ENCODE results near the gene RBM26.
A peak's percentile ranks its signal among the peaks of the same experiment; 100 is the strongest.

Gene RBM26

DNA sequence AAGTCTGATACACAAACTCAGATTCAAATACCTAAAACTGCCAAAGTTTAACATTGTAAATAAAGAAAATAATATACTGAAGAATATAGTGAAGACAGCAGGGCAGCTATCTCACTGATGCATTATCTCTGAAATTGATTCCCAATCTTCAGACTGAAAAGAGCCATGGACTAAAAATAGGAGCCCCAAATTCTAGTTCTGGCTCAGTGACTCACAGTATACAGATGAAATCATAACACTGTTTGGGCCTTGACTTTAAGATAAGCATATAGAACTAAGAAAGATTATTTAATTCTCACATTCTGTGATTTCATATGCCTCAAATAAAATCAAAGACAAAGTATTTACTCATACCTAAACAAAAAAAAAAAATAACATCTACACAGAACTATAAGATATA, 53.9 kb downstream of the RBM26 start:
- TF ChIP-seq GATA2 (IDR thresholded peaks at IDR 0.05; ENCODE audit: low read depth, low read length) (no peak), GATA3 (IDR thresholded peaks at IDR 0.05; ENCODE audit: low read depth, low read length) (no peak)

DNA sequence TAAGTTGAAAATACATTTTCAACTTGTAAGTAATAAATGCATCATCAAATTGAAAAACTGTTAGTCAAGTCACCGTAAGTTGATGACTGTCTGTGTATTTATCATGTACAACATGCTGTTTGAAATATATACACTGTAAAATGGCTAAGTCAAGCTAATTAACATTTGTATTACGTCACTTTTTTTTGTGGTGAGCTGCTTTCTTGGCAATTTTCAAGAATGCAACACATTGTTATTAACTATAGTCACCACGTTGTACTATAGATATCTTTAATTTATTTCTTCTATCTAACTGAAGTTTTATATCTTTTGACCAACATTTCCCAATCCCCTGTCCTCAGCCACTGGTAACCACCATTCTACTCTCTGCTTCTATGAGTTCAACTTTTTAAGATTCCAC, 57.0 kb downstream of the RBM26 start:
- TF ChIP-seq GATA3 (IDR thresholded peaks at IDR 0.05; ENCODE audit: low read depth, low read length), result no peak
- TF ChIP-seq GATA2 (IDR thresholded peaks at IDR 0.05; ENCODE audit: low read depth, low read length), result no peak

DNA sequence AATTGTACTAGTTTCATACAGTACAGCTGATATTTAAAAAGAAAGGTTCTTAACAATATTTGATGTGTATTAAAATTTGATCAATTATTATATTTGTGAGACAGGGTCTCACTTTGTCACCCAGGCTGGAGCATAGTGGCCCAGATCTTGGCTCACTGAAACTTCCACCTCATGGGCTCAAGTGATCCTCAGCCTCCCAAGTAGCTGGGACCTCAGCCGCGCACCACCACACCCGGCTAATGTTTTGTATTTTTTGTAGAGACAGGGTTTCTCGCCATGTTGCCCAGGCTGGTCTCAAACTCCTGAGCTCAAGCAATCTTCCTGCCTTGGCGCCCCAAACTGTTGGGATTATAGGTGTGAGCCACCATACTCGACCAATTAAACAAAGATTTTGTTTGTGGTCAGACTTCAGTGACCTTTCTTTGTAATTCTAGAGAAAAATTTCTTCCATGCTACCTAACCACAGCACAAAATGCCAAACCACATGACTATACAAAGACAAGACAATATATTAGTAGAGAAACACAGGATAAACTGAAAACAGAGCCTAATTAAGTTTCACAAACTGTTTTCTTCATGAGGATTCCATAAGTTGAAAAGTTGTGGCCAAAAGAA, 59.6 kb downstream of the RBM26 start:
- TF ChIP-seq GATA3 (IDR thresholded peaks at IDR 0.05; ENCODE audit: low read depth, low read length), result no peak
- no peak for TF ChIP-seq GATA2 (IDR thresholded peaks at IDR 0.05; ENCODE audit: low read depth, low read length)

DNA sequence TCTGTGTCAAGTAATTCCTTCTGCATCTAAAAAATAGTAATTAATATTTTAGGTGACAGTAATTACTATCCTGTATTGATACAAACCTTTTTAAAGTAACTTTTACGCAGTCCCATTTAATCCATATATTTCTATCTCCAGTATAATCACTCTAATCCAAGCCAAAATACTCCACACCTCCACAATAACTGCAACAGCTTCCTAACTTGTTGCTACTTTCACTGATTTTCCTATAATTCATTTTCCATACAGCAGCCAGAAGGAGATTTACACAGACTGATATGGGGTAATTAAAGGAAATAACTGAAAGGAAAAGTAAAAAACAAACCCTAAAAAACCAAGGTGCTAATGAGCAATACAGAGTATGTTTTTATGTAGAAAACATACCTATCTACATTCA, 64.9 kb downstream of the RBM26 start:
- TF ChIP-seq GATA2 (IDR thresholded peaks at IDR 0.05; ENCODE audit: low read depth, low read length), result no peak
- TF ChIP-seq GATA3 (IDR thresholded peaks at IDR 0.05; ENCODE audit: low read depth, low read length), result no peak

DNA sequence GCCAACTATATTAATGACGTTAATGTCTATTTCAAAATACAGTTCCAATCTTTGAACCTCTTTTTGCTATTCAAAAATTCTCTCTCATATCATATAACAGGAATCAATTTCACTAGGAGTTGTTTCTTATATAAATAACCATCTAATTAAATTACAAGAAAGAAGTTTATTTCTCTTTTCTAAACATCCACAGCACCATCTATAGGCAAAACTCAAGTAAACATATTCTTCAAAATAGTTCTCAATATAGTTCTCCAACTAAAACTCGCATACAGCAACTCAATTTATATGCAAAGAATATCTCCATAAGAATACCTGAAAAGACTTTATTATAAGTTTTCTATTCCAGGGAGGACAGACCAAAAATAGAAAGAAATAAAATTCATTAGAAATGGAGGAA, 65.6 kb downstream of the RBM26 start:
- no peak for TF ChIP-seq GATA2 (IDR thresholded peaks at IDR 0.05; ENCODE audit: low read depth, low read length)
- no peak for TF ChIP-seq GATA3 (IDR thresholded peaks at IDR 0.05; ENCODE audit: low read depth, low read length)

DNA sequence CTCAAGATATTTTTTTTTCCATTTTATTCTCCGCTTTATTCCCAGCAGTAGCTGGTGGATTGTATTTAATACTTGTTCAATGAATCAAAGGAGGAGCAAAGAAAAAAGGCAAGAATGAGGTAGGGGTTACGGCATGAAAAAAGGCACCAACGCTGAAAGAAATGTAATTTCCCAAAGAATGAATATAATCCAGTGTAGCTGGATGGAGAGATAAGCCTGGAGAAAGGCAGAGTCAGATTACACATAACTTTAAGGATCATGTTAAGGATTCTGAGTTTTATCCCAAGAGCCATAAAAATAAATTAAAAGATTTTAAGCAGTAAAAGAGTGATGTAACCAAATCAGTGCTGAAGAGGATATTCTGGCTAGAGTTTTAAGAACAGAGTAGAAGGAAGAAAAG, 67.7 kb downstream of the RBM26 start:
- no peak for TF ChIP-seq GATA3 (IDR thresholded peaks at IDR 0.05; ENCODE audit: low read depth, low read length)
- no peak for TF ChIP-seq GATA2 (IDR thresholded peaks at IDR 0.05; ENCODE audit: low read depth, low read length)

DNA sequence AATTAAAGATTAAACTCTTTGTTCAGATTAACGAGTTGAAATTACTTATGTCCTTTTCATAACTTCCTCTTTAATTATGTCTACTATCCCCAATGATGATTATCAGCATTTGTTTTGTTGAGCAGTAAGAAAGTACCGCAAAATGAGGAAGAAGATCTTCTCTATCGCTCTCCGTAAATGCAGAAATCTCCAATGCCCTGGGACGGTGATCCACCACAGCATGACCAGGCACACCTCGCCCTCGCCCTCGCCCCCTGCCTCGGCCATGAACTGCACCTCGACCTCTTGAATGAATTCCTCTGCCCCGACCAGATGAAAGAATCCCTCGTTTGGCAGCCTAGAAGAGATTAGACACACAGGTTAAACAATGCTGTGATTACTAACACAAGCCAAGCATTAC, 69.1 kb downstream of the RBM26 start:
- TF ChIP-seq GATA3 (IDR thresholded peaks at IDR 0.05; ENCODE audit: low read depth, low read length), result no peak
- no peak for TF ChIP-seq GATA2 (IDR thresholded peaks at IDR 0.05; ENCODE audit: low read depth, low read length)

DNA sequence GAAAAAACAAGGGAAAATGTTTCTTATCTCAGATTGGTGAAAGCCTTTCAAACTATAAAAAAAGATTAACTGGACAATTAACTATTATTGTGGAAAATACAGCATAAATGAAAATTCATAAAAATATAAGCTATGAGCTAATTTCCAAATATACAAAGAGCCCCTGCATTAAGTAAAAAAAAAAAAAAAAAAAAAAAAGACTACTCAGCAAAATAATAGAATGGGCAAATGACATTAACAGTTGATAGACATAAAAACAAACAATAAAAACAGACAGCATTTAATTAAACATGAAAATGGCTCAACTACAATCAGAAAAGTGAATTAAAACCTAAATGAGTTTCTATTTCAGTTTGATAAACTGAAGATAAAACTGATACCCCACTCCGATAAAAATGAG, 77.5 kb downstream of the RBM26 start:
- TF ChIP-seq GATA3 (IDR thresholded peaks at IDR 0.05; ENCODE audit: low read depth, low read length) (no peak), GATA2 (IDR thresholded peaks at IDR 0.05; ENCODE audit: low read depth, low read length) (no peak)

DNA sequence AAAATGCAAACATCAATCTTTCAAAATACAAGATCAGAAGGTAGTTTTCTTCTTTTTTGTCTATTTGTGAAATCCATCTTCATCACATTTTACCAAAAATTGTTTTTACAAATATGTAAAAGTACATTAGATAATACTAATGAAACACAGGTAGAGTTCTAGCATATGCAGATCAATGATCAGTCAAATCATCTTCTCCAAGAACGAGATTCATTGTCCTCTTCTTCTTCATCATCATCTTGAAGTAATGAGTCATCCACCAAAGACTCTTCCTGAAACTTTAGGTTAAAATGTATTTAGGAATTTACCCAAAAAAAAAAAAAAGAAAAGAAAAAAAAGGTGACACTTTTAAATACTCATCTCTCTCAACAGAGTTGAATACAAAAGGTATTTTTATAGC, 85.6 kb downstream of the RBM26 start:
- TF ChIP-seq GATA3 (IDR thresholded peaks at IDR 0.05; ENCODE audit: low read depth, low read length), result no peak
- TF ChIP-seq GATA2 (IDR thresholded peaks at IDR 0.05; ENCODE audit: low read depth, low read length), result no peak

DNA sequence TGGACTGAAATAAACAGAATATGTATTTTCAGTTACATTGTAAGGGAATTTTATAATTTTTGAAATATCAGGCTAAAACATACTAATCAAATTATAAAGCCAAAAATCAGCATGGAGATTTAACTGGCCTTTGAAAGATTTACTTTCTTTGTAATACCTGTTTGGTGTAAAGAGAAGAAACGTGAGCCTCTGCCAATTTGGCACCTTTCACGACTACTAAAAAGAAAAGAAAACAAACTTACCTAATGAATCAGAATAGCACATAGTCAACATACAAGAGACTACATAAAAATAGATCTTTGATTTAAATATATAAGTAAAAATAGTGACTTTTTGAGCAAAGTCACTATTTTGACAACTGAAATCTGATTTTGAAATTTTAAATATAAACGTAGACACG, 87.4 kb downstream of the RBM26 start:
- TF ChIP-seq GATA2 (IDR thresholded peaks at IDR 0.05; ENCODE audit: low read depth, low read length) (no peak), GATA3 (IDR thresholded peaks at IDR 0.05; ENCODE audit: low read depth, low read length) (no peak)

DNA sequence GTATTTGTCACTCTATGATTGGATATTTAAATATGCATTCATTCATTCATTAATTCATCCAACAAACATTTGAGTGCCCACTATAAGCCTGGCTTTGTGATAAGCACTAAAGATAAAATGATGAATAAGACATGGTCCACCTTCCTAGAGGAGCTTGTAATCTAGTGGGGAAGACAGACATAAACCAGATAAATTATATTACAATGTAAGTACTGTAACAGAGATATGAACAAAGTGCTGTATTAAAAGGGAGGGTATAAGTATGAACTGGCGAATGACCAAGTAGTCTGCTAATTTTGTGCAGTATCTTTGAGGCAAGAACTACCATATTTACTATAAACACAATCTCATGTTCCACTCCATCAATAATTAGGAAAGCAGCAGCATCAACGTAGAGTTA, 88.2 kb downstream of the RBM26 start:
- TF ChIP-seq GATA3 (IDR thresholded peaks at IDR 0.05; ENCODE audit: low read depth, low read length), result peak; percentile 45; the same call in 1 of the 2 replicates
- no peak for TF ChIP-seq GATA2 (IDR thresholded peaks at IDR 0.05; ENCODE audit: low read depth, low read length)

DNA sequence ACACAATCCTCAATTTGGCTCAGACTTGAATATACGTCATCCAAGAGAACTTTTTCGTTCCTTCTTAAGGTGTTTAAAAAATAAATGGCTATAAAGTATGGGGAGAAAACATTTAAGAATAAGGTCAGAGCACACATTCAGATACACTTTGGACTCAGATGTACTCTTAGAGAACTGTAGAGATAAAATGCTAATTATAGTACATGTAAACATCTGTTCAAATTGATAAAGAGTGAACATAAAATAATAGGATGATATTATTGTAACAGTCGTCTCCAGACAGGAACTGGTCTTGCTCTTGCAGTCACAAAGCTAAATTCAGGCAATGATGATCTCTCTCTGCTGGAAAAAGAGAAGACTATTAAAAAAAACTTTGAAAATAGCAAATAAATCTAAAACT, 91.4 kb downstream of the RBM26 start:
- TF ChIP-seq GATA3 (IDR thresholded peaks at IDR 0.05; ENCODE audit: low read depth, low read length) (no peak), GATA2 (IDR thresholded peaks at IDR 0.05; ENCODE audit: low read depth, low read length) (no peak)

DNA sequence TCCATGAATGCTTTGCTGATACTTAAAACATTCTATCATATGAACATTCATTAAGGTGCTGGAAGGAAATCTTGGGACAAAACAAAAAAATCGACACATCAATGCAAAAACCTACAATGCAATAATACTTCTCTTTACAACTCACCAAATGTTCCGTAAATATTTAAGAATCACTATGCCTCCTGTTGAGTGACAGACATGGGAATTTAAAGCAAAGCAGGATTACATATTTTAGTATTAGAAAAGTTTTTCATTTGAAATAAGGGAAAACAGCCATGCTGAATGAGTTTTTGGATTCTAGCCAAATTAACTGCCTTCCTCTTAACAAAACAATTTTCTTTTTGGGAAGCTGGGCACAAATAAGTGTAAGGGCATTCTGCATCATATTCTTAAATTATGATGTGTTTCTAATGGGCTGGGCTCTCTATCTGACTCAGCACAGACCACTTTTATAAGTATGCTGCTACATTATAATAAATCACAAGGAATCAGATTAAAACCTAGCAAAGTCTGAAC, 93.7 kb downstream of the RBM26 start:
- no peak for TF ChIP-seq GATA2 (IDR thresholded peaks at IDR 0.05; ENCODE audit: low read depth, low read length)
- TF ChIP-seq GATA3 (IDR thresholded peaks at IDR 0.05; ENCODE audit: low read depth, low read length), result no peak

DNA sequence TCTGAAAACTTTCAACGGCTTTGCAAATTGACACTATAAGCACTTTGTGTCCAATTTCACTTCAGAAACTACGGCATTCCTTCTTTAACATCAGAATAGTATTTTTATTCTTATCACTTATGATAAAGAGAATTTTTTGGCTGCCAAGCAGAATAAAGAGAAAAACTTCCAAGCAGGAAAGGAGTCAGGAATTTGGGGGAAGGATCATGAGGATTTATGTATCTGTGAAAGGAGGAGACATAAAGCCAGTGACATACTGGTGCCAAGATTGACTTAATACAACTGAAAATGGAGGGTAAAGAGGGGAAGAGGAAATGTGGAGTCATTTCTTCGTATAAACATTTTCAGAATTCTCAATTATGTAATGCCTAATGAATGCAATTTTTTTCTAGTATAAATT, 94.7 kb downstream of the RBM26 start:
- TF ChIP-seq GATA3 (IDR thresholded peaks at IDR 0.05; ENCODE audit: low read depth, low read length) (no peak), GATA2 (IDR thresholded peaks at IDR 0.05; ENCODE audit: low read depth, low read length) (no peak)

DNA sequence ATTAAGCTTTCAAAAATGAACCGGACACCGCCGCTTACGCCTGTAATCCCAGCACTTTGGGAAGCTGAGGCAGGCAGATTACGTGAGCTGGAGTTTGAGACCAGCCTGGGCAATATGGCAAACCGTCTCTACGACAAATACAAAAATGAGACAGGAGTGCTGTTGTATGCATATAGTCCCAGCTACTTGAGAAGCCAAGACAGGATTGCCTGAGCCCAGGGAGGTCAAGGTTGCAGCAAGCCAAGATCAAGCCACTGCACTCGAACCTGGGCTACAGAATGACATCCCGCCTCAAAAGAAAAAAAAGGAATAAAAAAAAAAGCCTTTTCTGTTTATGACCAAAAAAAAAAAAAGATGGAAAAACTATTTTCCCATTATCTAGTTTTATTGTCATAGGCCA, 96.4 kb downstream of the RBM26 start:
- TF ChIP-seq GATA3 (IDR thresholded peaks at IDR 0.05; ENCODE audit: low read depth, low read length) (no peak), GATA2 (IDR thresholded peaks at IDR 0.05; ENCODE audit: low read depth, low read length) (no peak)

DNA sequence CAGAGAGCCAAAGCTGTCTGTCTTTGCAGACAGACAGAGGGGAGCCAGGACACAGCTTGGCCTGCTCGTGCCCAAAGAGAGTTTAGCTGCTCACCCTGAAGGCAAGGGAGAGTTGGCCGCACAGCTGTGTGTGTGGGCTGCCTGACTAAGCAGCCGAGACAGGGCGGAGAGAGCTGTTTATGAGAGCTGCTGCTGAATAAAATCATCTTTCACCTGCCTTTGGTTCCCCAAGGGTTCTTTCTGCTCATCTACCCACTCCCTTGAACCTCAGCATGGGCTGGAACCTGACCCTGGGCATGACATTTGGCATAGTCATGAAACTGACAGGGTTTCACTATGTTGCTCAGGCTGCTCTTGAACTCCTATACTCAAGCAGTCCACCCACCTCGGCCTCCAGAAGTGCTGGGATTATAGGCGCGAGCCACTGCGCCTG, 98.2 kb downstream of the RBM26 start:
- TF ChIP-seq GATA3 (IDR thresholded peaks at IDR 0.05; ENCODE audit: low read depth, low read length), result no peak
- TF ChIP-seq GATA2 (IDR thresholded peaks at IDR 0.05; ENCODE audit: low read depth, low read length), result no peak
